ACC112 (cell line): ENCODE results near the gene MYO16.

Source experiments
- H2AFZ ChIP-seq: fragments of 200-600 bp; sonication (generic); one replicate; pipeline ENCODE4 v1.6.0; 2017; ENCODE audit warnings: antibody characterized with exemption, low read length; ENCODE audit not compliant: unreplicated experiment
- H3K27ac ChIP-seq: fragments of 200-600 bp; sonication (generic); 2 replicates; pipeline ENCODE4 v1.5.1; 2014; ENCODE audit warnings: low read depth, mild to moderate bottlenecking, antibody characterized with exemption, low read length, moderate library complexity
- H3K27me3 ChIP-seq: fragments of 200-600 bp; sonication (generic); 2 replicates; pipeline ENCODE4 v1.6.1; 2014; ENCODE audit warnings: mild to moderate bottlenecking, antibody characterized with exemption, low read length, moderate library complexity, mixed read lengths; ENCODE audit not compliant: insufficient read depth
- H3K36me3 ChIP-seq: fragments of 200-600 bp; sonication (generic); 2 replicates; pipeline ENCODE4 v1.6.1; 2016; ENCODE audit warnings: mild to moderate bottlenecking, antibody characterized with exemption, low read length, moderate library complexity, mixed read lengths; ENCODE audit not compliant: insufficient read depth
- H3K4me1 ChIP-seq: fragments of 200-600 bp; sonication (generic); one replicate; pipeline ENCODE4 v1.6.1; 2016; ENCODE audit warnings: low read length, mixed read lengths; ENCODE audit not compliant: insufficient read depth, unreplicated experiment, control insufficient read depth
- H3K4me3 ChIP-seq: fragments of 200-600 bp; sonication (generic); 2 replicates; pipeline ENCODE4 v1.5.1; 2014; ENCODE audit warnings: mild to moderate bottlenecking, low read depth, low read length
- H3K79me2 ChIP-seq: fragments of 200-600 bp; sonication (generic); one replicate; pipeline ENCODE4 v1.6.0; 2016; ENCODE audit warnings: low read length; ENCODE audit not compliant: control insufficient read depth, unreplicated experiment, insufficient read depth

Gene MYO16

DNA sequence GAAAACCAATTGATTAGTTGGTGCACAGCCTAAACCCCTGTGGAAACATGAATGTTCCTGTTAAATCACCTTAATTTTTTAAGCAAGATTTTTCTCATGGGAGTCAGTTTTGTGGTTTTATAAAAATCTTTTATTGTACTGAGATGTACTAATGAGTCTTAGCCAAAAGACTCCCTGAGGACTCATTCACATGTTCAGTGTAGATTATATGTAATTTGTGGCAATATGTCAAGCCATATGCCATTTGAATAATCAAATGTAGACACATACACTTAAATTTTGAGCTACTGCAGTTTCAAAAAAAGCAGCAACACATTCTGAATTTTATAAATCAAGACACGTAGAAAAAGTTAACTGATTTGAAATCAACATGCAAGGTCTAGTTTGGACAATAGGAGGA lies 395.2 kb downstream of the MYO16 start:
- H3K4me3 ChIP-seq, result no peak overlapping the region

DNA sequence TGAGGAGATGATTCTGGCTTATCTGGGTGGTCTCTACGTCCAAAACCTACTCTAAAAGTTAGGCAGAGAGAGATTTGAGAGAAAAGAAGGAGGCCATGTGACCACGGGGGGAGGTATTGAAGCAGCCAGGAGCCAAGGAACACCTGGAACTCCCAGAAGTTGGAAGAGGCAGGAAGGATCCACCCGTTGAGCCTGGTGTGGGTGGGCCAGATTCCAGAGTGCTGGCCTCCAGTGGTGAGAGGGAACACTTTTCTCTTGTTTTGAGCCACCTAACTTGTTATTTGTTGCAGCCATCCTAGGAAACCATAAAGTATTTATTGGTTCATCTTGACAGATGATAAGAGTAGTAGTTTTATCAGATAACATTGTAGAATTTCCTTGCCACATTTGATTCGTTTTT lies 396.9 kb downstream of the MYO16 start:
- Histone ChIP-seq H3K27me3 (no peaks in the 10 kb centered on the region), H3K79me2 (no peaks in the 10 kb centered on the region), H2AFZ (no peak overlapping the region), H3K4me1 (no peaks in the 10 kb centered on the region), H3K27ac (no peak overlapping the region), H3K4me3 (no peak overlapping the region), H3K36me3 (no peaks in the 10 kb centered on the region)

More for the DNA sequence above, 395.2 kb downstream of the MYO16 start:
- H3K27ac ChIP-seq, result no peak overlapping the region
- H3K36me3 ChIP-seq, result no peaks in the 10 kb centered on the region
- H3K4me1 ChIP-seq, result no peaks in the 10 kb centered on the region
- H3K79me2 ChIP-seq, result no peaks in the 10 kb centered on the region
- H2AFZ ChIP-seq, result no peak overlapping the region
- H3K27me3 ChIP-seq, result no peaks in the 10 kb centered on the region

DNA sequence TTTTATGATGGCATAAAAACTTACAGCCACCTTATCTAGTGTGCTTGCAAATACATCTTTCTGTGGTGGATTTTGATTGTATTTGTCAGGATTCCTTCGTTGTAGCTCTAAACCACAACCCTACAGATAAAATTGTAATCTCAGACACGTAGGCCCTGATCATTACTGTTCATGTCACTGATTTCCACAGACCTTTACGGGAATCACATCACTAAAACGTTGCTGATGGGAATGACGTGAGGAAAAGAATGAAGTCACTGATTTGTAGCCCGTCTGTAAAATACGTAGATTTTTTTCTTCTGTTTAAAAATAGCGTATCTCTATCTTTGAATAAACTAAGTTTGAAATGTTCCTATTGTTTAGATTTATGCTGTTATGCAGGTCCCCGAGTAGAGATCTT lies 399.2 kb downstream of the MYO16 start:
- Histone ChIP-seq H3K27ac (no peak overlapping the region), H3K36me3 (no peaks in the 10 kb centered on the region), H3K79me2 (no peaks in the 10 kb centered on the region), H3K4me1 (no peaks in the 10 kb centered on the region), H3K4me3 (no peak overlapping the region), H3K27me3 (no peaks in the 10 kb centered on the region), H2AFZ (no peak overlapping the region)

DNA sequence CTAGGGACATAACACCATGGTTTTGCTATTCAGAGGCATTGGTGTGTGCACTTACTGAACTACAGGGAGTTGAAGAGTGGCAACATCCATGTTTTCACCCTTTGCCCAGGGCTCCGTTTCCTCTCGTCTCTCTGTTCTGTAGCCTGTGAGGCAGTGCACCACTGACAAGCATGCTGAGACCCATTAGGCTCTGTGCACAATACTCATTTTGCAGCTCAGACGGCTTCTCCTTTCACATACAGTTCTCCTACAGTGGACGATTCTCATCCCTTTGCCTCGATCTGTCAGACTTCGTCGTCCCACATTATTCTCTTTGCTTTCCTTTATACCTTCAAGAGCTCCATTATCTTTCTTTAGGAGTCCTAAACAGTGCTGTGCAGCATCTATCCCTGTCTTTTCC lies 403.7 kb downstream of the MYO16 start:
- H3K79me2 ChIP-seq, result no peaks in the 10 kb centered on the region
- H3K27me3 ChIP-seq, result no peaks in the 10 kb centered on the region
- H3K4me1 ChIP-seq, result no peaks in the 10 kb centered on the region
- no peak overlapping the region for H3K4me3 ChIP-seq
- no peaks in the 10 kb centered on the region for H3K36me3 ChIP-seq
- H2AFZ ChIP-seq, result no peak overlapping the region
- no peak overlapping the region for H3K27ac ChIP-seq

DNA sequence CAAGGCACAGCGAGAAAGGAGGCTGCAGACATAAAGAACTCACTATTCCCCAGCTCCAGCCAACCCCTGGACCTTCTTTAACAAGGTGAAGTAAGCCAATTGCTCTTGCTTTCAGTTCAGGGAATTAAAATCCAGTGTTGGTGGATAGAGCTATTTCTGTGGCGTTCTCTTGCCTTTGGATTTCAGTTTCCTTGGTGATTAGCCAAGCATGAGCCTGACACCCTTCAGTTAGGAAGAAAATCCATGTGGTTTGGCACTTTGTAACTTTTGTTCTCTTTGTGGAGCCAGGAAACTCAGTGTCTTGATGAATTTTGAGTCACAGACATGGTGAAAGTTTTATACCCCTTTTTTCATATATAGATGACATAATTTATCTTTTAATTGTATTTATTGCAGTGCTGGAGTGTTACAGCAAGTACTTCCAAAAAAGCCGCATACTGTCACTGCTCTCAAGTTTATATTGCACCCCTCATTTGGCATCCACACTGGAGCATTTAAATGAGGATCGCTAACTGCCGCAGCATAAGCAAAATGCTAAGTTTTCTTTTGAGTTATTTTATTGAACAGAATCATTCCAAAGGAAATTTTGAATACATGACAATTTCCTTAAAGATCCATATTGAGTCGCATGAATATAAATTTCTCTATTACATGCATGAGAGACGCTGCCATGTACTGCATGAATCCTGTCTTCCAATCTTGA lies 406.8 kb downstream of the MYO16 start:
- H3K27me3 ChIP-seq, result no peaks in the 10 kb centered on the region
- H3K4me3 ChIP-seq, result no peak overlapping the region
- no peaks in the 10 kb centered on the region for H3K4me1 ChIP-seq
- H3K79me2 ChIP-seq, result no peaks in the 10 kb centered on the region
- H3K27ac ChIP-seq, result no peak overlapping the region
- no peak overlapping the region for H2AFZ ChIP-seq
- H3K36me3 ChIP-seq, result no peaks in the 10 kb centered on the region

DNA sequence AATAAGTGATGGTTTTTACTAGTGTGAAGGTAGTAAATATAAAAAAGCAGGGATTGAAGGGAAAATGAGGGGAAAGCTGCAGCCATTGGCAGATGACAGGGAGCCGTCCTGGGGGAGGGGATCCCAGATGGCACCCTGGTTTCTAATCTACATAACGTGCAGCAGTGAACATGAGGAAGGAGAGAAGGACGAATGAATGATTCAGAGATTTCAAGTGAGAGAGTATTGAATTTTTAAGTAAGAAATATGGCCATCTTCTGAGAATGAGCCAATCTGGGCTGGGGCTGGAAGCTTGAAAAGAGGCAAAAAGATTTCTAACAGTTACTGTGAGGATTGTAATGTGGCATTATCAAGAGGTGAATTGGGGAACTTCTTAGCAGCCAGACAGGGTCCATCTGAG lies 414.2 kb downstream of the MYO16 start:
- Histone ChIP-seq H3K4me3 (no peak overlapping the region), H3K27me3 (no peaks in the 10 kb centered on the region), H3K36me3 (no peaks in the 10 kb centered on the region), H3K79me2 (no peaks in the 10 kb centered on the region), H3K4me1 (no peaks in the 10 kb centered on the region), H2AFZ (no peak overlapping the region), H3K27ac (no peak overlapping the region)

DNA sequence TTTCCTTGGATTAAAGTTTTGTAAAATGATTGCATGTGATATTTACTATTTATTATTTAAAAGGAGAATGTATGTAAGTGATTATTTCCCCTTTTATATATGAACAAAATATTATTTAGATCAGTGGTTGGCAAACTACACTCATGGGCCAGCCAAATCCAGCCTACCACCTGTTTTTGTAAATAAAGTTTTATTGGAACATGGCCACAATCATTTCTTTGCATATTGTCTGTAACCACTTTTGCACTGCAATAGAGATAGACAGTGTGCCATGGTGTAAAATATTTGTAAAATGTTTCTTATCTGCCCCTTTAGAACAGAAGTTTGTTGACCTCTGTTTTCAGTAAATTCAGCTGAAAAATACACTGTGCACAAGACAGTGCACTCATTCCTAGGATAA lies 426.4 kb downstream of the MYO16 start:
- H3K4me1 ChIP-seq, result no peaks in the 10 kb centered on the region
- H3K4me3 ChIP-seq, result no peak overlapping the region
- H3K27ac ChIP-seq, result no peak overlapping the region
- H2AFZ ChIP-seq, result no peak overlapping the region
- H3K27me3 ChIP-seq, result no peaks in the 10 kb centered on the region
- no peaks in the 10 kb centered on the region for H3K36me3 ChIP-seq
- H3K79me2 ChIP-seq, result no peaks in the 10 kb centered on the region

DNA sequence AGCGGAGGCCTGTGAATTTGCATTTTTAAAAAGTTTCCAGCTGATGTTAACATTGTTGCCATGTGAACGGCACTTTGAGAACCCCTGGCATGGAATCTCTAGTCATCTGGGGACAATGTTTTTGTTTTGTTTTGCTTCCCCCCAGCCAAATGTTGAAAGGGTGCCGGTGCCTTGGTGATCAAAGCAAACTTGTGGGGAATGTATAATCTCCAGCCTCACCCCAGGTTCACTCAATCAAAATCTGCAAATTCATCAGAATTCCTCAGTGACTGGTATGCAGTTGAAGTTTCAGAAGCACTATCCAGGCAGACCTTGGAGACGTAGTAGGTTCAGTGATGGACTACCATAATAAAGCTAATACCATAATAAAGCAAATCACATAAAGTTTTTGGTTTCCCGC lies 428.7 kb downstream of the MYO16 start:
- no peak overlapping the region for H2AFZ ChIP-seq
- no peak overlapping the region for H3K27ac ChIP-seq
- H3K36me3 ChIP-seq, result no peaks in the 10 kb centered on the region
- H3K79me2 ChIP-seq, result no peaks in the 10 kb centered on the region
- no peaks in the 10 kb centered on the region for H3K4me1 ChIP-seq
- no peaks in the 10 kb centered on the region for H3K27me3 ChIP-seq
- H3K4me3 ChIP-seq, result no peak overlapping the region

DNA sequence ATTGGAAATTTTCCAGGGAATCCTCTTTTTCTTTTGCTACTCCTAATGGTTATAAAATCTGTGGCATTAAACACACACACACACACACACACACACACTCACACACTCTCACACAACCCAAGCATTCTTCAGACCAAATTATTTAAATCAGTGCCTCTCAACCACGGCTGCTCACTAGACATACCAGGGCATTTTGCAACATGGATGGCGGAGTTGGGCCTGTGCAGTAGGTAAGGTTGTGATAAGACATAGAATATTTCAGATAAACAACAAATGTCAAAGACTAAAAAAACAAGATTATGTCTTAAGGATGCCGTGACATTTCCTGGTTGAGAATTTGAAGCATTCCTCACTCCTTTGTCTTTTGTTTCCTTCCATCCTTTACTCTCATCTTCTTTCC lies 443.1 kb downstream of the MYO16 start:
- H3K27me3 ChIP-seq, result no peaks in the 10 kb centered on the region
- no peaks in the 10 kb centered on the region for H3K79me2 ChIP-seq
- no peak overlapping the region for H3K27ac ChIP-seq
- no peak overlapping the region for H2AFZ ChIP-seq
- no peaks in the 10 kb centered on the region for H3K36me3 ChIP-seq
- H3K4me1 ChIP-seq, result no peaks in the 10 kb centered on the region
- H3K4me3 ChIP-seq, result no peak overlapping the region

DNA sequence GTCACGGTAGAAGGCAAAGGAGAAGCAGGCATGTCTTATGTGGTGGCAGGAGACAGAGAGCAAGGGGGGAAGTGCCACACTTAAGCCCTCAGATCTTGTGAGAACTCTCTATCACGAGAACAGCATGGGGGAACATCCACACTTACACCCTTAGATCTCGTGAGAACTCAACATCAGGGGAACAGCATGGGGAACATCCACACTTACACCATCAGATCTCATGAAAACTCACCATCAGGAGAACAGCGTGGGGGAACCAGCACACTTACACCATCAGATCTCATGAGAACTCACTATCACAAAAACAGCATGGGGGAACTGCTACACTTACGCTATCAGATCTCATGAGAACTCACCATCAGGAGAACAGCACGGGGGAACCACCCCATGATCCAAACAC lies 445.0 kb downstream of the MYO16 start:
- Histone ChIP-seq H3K4me1 (no peaks in the 10 kb centered on the region), H3K4me3 (no peak overlapping the region), H3K36me3 (no peaks in the 10 kb centered on the region), H3K79me2 (no peaks in the 10 kb centered on the region), H3K27me3 (no peaks in the 10 kb centered on the region), H2AFZ (no peak overlapping the region), H3K27ac (no peak overlapping the region)

DNA sequence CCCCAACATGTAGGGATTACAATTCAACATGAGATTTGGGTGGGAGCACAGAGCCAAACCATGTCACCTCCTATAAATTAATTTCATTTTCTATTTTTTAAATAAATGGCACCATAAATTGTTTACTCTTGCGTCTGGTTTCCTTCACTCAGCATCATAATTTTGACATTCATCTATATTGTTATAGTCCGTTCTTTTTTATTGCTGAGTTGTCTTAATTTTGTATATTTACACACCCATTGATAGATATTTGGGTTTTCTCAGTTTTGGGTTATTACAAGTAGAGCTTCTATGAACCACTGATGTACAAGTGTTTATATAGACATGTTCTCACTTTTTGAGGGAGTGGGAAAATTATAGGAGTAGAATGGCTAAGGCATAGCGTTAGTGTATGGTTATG lies 445.4 kb downstream of the MYO16 start:
- no peaks in the 10 kb centered on the region for H3K27me3 ChIP-seq
- H2AFZ ChIP-seq, result no peak overlapping the region
- H3K4me3 ChIP-seq, result no peak overlapping the region
- H3K36me3 ChIP-seq, result no peaks in the 10 kb centered on the region
- no peak overlapping the region for H3K27ac ChIP-seq
- no peaks in the 10 kb centered on the region for H3K4me1 ChIP-seq
- no peaks in the 10 kb centered on the region for H3K79me2 ChIP-seq
